Peyer's patch (tissue), 4 donors: ENCODE data around the gene SELENOI. TPM values are rescaled to one million over a fixed set of nuclear protein-coding genes. Genes with fewer than 3 reads are reported as not detected.

Experiments
- DNase-seq, 3 donors: peaks; one replicate each; pipeline ENCODE4 v3.0.0-alpha.2; 2017 to 2019
- H3K27ac ChIP-seq, 4 donors: fragments of 200-600 bp; sonication (generic); one replicate each; pipeline ENCODE4 v1.5.1; 2016 to 2019
- H3K27me3 ChIP-seq, 2 donors: fragments of 200-600 bp; sonication (generic); one replicate each; pipeline ENCODE4 v1.5.1; 2019
- H3K36me3 ChIP-seq, 3 donors: fragments of 200-600 bp; sonication (generic); one replicate each; pipeline ENCODE4 v1.5.1; 2016 to 2019
- H3K4me1 ChIP-seq, 4 donors: fragments of 200-600 bp; sonication (generic); one replicate each; pipeline ENCODE4 v1.5.1; 2016 to 2019
- H3K4me3 ChIP-seq, 4 donors: fragments of 200-600 bp; sonication (generic); 1 replicate in 3 of 4; 2 replicates in 1 of 4; pipeline ENCODE4 v1.5.1; 2016 to 2019; ENCODE audit warnings: mild to moderate bottlenecking in 1 of 4
- H3K9me3 ChIP-seq, 4 donors: fragments of 200-600 bp; sonication (generic); one replicate each; pipeline ENCODE4 v1.5.1; 2016 to 2019; ENCODE audit warnings: mild to moderate bottlenecking in 1 of 4
- POLR2A ChIP-seq, 2 donors: fragments of 450-650 bp; IDR thresholded peaks; one replicate each; pipeline ENCODE4 v1.5.1; 2017; ENCODE audit warnings: antibody characterized with exemption in 2 of 2, mild to moderate bottlenecking in 2 of 2, moderate library complexity in 2 of 2
- total RNA-seq, 4 donors: library from RNA; depleted of rRNA; stranded (reverse); fragments of >200 nt; gene quantifications; one replicate each; pipeline ENCODE4 v1.1.0, GENCODE V29; 2016
- TF ChIP-seq, protein P1 (sequence below), 6 experiments: fragments of 450-650 bp in 4 of 6; fragments of 200-600 bp in 2 of 6; sonication (generic) in 1 of 6; IDR thresholded peaks; one replicate each; pipeline ENCODE4 v1.5.1; 2017 to 2019; ENCODE audit warnings: antibody characterized with exemption in 6 of 6, mild to moderate bottlenecking in 3 of 6, moderate library complexity in 1 of 6

SELENOI gene
- total RNA-seq, 4 donors from 2014 or later: 28.1 to 82.1 (median 51.2) TPM

GRCh38 chr2:26422947-26423629 is 77.1 kb downstream of the SELENOI start:
- TF ChIP-seq POLR2A (IDR thresholded peaks at IDR 0.05): no peak
- TF ChIP-seq, protein P1, sequence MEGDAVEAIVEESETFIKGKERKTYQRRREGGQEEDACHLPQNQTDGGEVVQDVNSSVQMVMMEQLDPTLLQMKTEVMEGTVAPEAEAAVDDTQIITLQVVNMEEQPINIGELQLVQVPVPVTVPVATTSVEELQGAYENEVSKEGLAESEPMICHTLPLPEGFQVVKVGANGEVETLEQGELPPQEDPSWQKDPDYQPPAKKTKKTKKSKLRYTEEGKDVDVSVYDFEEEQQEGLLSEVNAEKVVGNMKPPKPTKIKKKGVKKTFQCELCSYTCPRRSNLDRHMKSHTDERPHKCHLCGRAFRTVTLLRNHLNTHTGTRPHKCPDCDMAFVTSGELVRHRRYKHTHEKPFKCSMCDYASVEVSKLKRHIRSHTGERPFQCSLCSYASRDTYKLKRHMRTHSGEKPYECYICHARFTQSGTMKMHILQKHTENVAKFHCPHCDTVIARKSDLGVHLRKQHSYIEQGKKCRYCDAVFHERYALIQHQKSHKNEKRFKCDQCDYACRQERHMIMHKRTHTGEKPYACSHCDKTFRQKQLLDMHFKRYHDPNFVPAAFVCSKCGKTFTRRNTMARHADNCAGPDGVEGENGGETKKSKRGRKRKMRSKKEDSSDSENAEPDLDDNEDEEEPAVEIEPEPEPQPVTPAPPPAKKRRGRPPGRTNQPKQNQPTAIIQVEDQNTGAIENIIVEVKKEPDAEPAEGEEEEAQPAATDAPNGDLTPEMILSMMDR (IDR thresholded peaks at IDR 0.05): no peak
- H3K27ac ChIP-seq: no peak overlapping the region
- no peaks in the 10 kb centered on the region for H3K4me1 ChIP-seq
- H3K4me3 ChIP-seq: no peak overlapping the region
- H3K36me3 ChIP-seq: no peaks in the 10 kb centered on the region
- no peak for DNase-seq
- H3K27me3 ChIP-seq: no peaks in the 10 kb centered on the region
- H3K9me3 ChIP-seq: no peaks in the 10 kb centered on the region

DNA sequence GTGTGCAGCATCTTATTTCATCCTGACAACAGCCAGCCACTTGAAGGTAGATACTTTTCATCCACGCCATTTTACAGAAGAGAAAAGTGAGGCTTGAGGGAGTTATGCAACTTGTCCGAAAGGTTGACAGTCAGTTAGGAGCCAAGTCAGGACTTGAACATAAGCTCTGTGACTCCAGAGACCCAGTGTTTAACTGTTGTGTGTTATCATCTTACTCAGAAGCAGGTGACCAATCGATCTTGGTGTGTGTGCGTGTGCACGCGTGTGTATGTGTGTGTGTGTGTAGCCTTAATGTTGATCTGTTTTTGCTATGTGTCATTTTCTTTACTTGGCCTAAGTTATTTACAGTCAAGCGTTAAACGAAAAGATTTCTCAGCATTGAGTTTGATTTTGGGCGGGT is 77.8 kb downstream of the SELENOI start:
- no peak for TF ChIP-seq POLR2A (IDR thresholded peaks at IDR 0.05)
- TF ChIP-seq, protein P1 (IDR thresholded peaks at IDR 0.05): no peak
- Histone ChIP-seq H3K36me3 (no peaks in the 10 kb centered on the region), H3K4me1 (no peaks in the 10 kb centered on the region), H3K27ac (no peak overlapping the region), H3K4me3 (no peak overlapping the region), H3K9me3 (no peaks in the 10 kb centered on the region), H3K27me3 (no peaks in the 10 kb centered on the region)
- no peak for DNase-seq

- Histone ChIP-seq H3K27ac (no peak overlapping the region), H3K27me3 (no peaks in the 10 kb centered on the region), H3K4me1 (no peaks in the 10 kb centered on the region), H3K4me3 (no peak overlapping the region), H3K36me3 (no peaks in the 10 kb centered on the region), H3K9me3 (no peaks in the 10 kb centered on the region)
- no peak for TF ChIP-seq POLR2A (IDR thresholded peaks at IDR 0.05)
- TF ChIP-seq, protein P1 (IDR thresholded peaks at IDR 0.05): no peak
- DNase-seq: no peak
These were observed 78.3 kb downstream of the SELENOI start for GRCh38 chr2:26424221-26424620.

GRCh38 chr2:26428846-26429245 is 82.9 kb downstream of the SELENOI start:
- Histone ChIP-seq H3K9me3 (no peaks in the 10 kb centered on the region), H3K4me3 (no peak overlapping the region), H3K4me1 (no peaks in the 10 kb centered on the region), H3K36me3 (no peaks in the 10 kb centered on the region), H3K27me3 (no peaks in the 10 kb centered on the region), H3K27ac (no peak overlapping the region)
- TF ChIP-seq POLR2A (IDR thresholded peaks at IDR 0.05): no peak
- TF ChIP-seq, protein P1 (IDR thresholded peaks at IDR 0.05): no peak
- no peak for DNase-seq

DNA sequence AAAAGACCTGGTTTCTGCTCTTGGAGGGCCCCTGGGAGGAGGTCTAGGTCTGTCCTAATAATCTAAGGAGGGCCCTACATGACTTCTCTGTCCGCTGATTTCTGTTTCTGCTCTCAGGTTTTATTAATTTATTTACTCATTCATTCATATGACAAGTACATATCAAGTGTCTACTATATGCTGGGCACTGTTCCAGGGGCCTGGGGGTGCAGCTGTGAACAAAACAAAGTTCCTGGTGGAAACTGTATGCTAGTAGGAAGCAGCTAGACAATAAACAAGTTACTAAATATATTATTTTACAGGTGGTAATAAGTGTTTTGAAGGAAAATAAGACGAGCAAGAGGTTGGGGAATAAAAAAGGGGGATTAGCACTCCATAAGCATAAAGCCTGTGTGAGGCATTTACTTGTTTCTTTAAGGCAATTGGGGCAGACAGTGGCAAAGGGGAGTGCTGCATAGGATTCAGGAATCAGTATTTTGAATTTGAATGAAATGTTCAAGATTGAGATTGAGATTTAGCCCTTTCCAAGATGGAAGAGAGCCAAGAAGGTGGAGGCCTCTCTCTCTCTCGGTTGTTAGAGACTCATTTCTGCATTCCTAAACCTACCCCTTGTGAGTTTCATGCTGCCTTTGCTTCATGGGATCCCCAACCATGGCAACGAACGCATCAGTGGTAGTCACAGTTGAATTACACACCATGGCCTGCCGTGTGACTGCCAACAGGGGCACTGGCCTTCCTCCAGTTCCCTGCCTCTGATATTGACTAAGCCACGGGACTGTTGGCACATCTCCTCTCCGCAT is 84.0 kb downstream of the SELENOI start:
- TF ChIP-seq, protein P1 (IDR thresholded peaks at IDR 0.05): no peak
- TF ChIP-seq POLR2A (IDR thresholded peaks at IDR 0.05): no peak
- no peaks in the 10 kb centered on the region for H3K4me1 ChIP-seq

More for the DNA sequence above, 84.0 kb downstream of the SELENOI start:
- no peak for DNase-seq
- no peaks in the 10 kb centered on the region for H3K9me3 ChIP-seq
- no peak overlapping the region for H3K27ac ChIP-seq
- no peak overlapping the region for H3K4me3 ChIP-seq
- H3K27me3 ChIP-seq: no peaks in the 10 kb centered on the region
- no peaks in the 10 kb centered on the region for H3K36me3 ChIP-seq
